GM23338 (cell line): ENCODE data around the gene PIP4K2B. TPM values are rescaled to one million over a fixed set of nuclear protein-coding genes. Genes with fewer than 3 reads are reported as not detected.
A peak's percentile ranks its signal among the peaks of the same experiment; 100 is the strongest.

ENCODE experiments used
- ATAC-seq: fragments of 200-7000 bp; cut with Tn5 transposase; 3 replicates; pipeline ENCODE4 v1.9.1; 2020
- DNase-seq: peaks from one replicate; pipeline ENCODE4 v3.0.0-alpha.2; 2015; ENCODE audit warnings: low spot score
- H2AFZ ChIP-seq: fragments of 200-600 bp; sonication (generic); 2 replicates; pipeline ENCODE4 v1.8.0; 2016; ENCODE audit warnings: antibody characterized with exemption, mild to moderate bottlenecking, moderate library complexity
- H3F3A ChIP-seq: fragments of 200-600 bp; sonication (generic); replicated peaks from 2 replicates; pipeline ENCODE4 v1.8.0; 2017; ENCODE audit warnings: antibody characterized with exemption, mixed run types, low read depth
- H3K27ac ChIP-seq: fragments of 200-600 bp; sonication (generic); 2 replicates; pipeline ENCODE4 v1.6.1; 2016; ENCODE audit warnings: low read depth
- H3K27me3 ChIP-seq: fragments of 200-600 bp; sonication (generic); 2 replicates; pipeline ENCODE4 v1.8.0; 2016; ENCODE audit warnings: mild to moderate bottlenecking, mixed run types, moderate library complexity; ENCODE audit not compliant: insufficient read depth
- H3K36me3 ChIP-seq: fragments of 200-600 bp; sonication (generic); 2 replicates; pipeline ENCODE4 v1.8.0; 2016; ENCODE audit warnings: mild to moderate bottlenecking; ENCODE audit not compliant: insufficient read depth
- H3K4me1 ChIP-seq: fragments of 200-600 bp; sonication (generic); 2 replicates; pipeline ENCODE4 v1.8.0; 2016; ENCODE audit warnings: mild to moderate bottlenecking, moderate library complexity; ENCODE audit not compliant: insufficient read depth
- H3K4me2 ChIP-seq: fragments of 200-600 bp; sonication (generic); 2 replicates; pipeline ENCODE4 v1.7.1; 2017; ENCODE audit warnings: mixed run types
- H3K4me3 ChIP-seq: fragments of 200-600 bp; sonication (generic); 2 replicates; pipeline ENCODE4 v1.6.1; 2016; ENCODE audit warnings: mixed run types
- H3K79me2 ChIP-seq: fragments of 200-600 bp; sonication (generic); replicated peaks from 2 replicates; pipeline ENCODE4 v1.8.0; 2017; ENCODE audit warnings: mild to moderate bottlenecking; ENCODE audit not compliant: insufficient read depth
- H3K9me2 ChIP-seq: fragments of 200-600 bp; sonication (generic); 2 replicates; pipeline ENCODE4 v1.8.0; 2017; ENCODE audit not compliant: insufficient read depth
- H4K20me1 ChIP-seq: fragments of 200-600 bp; sonication (generic); replicated peaks from 2 replicates; pipeline ENCODE4 v1.8.0; 2017; ENCODE audit warnings: mild to moderate bottlenecking; ENCODE audit not compliant: insufficient read depth
- H3K27ac Mint-ChIP-seq: 2 replicates; pipeline ENCODE4 v1.8.0; 2020; ENCODE audit warnings: inconsistent platforms, mild to moderate bottlenecking, moderate library complexity, mixed read lengths
- H3K27me3 Mint-ChIP-seq: 3 replicates; pipeline ENCODE4 v1.8.0; 2022; ENCODE audit warnings: low read depth, mild to moderate bottlenecking, moderate library complexity, mixed read lengths, inconsistent platforms; ENCODE audit not compliant: insufficient read depth, poor library complexity
- H3K36me3 Mint-ChIP-seq: 3 replicates; pipeline ENCODE4 v1.8.0; 2021; ENCODE audit warnings: low read depth, mild to moderate bottlenecking, inconsistent platforms, moderate library complexity, mixed read lengths
- H3K4me1 Mint-ChIP-seq: 3 replicates; pipeline ENCODE4 v1.8.0; 2020; ENCODE audit warnings: mild to moderate bottlenecking, inconsistent platforms, mixed read lengths
- H3K4me3 Mint-ChIP-seq: 3 replicates; pipeline ENCODE4 v1.8.0; 2021; ENCODE audit warnings: moderate library complexity, mild to moderate bottlenecking, inconsistent platforms, mixed read lengths
- H3K9me3 Mint-ChIP-seq: 3 replicates; pipeline ENCODE4 v1.8.0; 2020; ENCODE audit warnings: moderate library complexity, mild to moderate bottlenecking, inconsistent platforms, mixed read lengths
- CREB1 ChIP-seq: fragments of 250-450 bp; sonication (Bioruptor Pico); IDR thresholded peaks from 2 replicates; pipeline ENCODE4 v1.5.0; 2020; ENCODE audit warnings: low read depth, mild to moderate bottlenecking, moderate library complexity
- EZH2 ChIP-seq: fragments of 200-600 bp; sonication (generic); IDR thresholded peaks from one replicate; pipeline ENCODE4 v1.8.0; 2017; ENCODE audit warnings: antibody characterized with exemption, mild to moderate bottlenecking, low read depth; ENCODE audit not compliant: unreplicated experiment
- EZH2phosphoT487 ChIP-seq: fragments of 200-600 bp; sonication (generic); IDR thresholded peaks from one replicate; pipeline ENCODE4 v1.8.1; 2018; ENCODE audit warnings: antibody characterized with exemption; ENCODE audit not compliant: unreplicated experiment
- JUNB ChIP-seq: IDR thresholded peaks from one replicate; pipeline ENCODE4 v1.6.1; 2016; ENCODE audit warnings: antibody characterized with exemption; ENCODE audit not compliant: unreplicated experiment
- NANOG ChIP-seq: IDR thresholded peaks from 2 replicates; pipeline ENCODE4 v1.6.1; 2016; ENCODE audit warnings: antibody characterized with exemption, borderline replicate concordance
- POLR2AphosphoS5 ChIP-seq: IDR thresholded peaks from 2 replicates; pipeline ENCODE4 v1.6.1; 2016; ENCODE audit warnings: antibody characterized with exemption, low read depth
- STAT1 ChIP-seq: IDR thresholded peaks from one replicate; pipeline ENCODE4 v1.6.1; 2016; ENCODE audit warnings: antibody characterized with exemption; ENCODE audit not compliant: unreplicated experiment
- ZNF114 ChIP-seq: fragments of 250-450 bp; sonication (Bioruptor Pico); IDR thresholded peaks from 2 replicates; pipeline ENCODE4 v1.5.0; 2020; ENCODE audit warnings: mild to moderate bottlenecking, moderate library complexity
- ZNF331 ChIP-seq: fragments of 250-450 bp; sonication (Bioruptor Pico); IDR thresholded peaks from 2 replicates; pipeline ENCODE4 v1.5.0; 2020; ENCODE audit warnings: low read depth, mild to moderate bottlenecking, moderate library complexity
- polyA plus RNA-seq: library from polyadenylated mRNA; unstranded; fragments of >200 nt; fragmentation: Nextera tagmentation; extraction: Ambion mirVana; gene quantifications from 2 replicates; pipeline ENCODE4 v1.2.1, GENCODE V29; 2016
- total RNA-seq: library from RNA; depleted of rRNA; stranded (reverse); fragments of >200 nt; shearing (Covaris generic); gene quantifications from 2 replicates; pipeline ENCODE4 v1.2.3, GENCODE V29; 2014
- TF ChIP-seq, protein P1 (sequence below), 2 experiments: fragments of 200-600 bp in 1 of 2; sonication (generic) in 1 of 2; conservative IDR thresholded peaks; 2 replicates each; pipeline versions ENCODE4 v1.5.1 to v1.6.1; 2016 to 2017; ENCODE audit warnings: antibody characterized with exemption in 2 of 2, low read depth in 2 of 2, mild to moderate bottlenecking in 2 of 2, moderate library complexity in 1 of 2
- TF ChIP-seq, protein P2 (sequence below): IDR thresholded peaks from 2 replicates; pipeline ENCODE4 v1.6.1; 2016; ENCODE audit warnings: antibody characterized with exemption
- TF ChIP-seq, protein P3 (sequence below): IDR thresholded peaks from one replicate; pipeline ENCODE4 v1.6.1; 2018; ENCODE audit warnings: antibody characterized with exemption; ENCODE audit not compliant: unreplicated experiment
- TF ChIP-seq, protein P4 (sequence below): fragments of 250-450 bp; sonication (Bioruptor Pico); IDR thresholded peaks from 2 replicates; pipeline ENCODE4 v1.5.0; 2020; ENCODE audit warnings: mild to moderate bottlenecking, moderate library complexity

PIP4K2B gene
- total and polyA plus RNA-seq, 2 experiments from 2014 or later = 9.5 to 43.4 TPM

DNA sequence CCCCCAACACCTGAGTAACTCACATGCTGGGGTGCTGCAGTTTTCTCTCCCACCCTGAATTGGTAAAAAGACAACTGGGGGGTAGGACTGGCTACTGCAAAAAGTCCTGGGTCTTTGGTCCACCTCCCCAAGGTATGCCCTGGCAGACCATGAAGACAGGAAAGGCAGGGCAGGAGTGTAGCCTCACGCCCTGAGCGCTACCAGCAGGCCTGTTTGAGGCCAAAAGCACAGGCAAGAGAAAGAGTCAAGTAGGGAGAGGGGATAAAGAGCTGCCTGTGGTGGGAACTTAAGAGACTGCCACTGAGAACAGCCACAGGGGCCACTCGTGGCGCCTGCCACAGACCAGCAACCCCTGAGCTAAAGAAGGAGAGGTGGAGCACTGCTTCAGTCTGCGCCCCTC is 33.0 kb downstream of the PIP4K2B start:
- Histone ChIP-seq H2AFZ (no peak overlapping the region), H3K4me2 (no peak overlapping the region), H4K20me1 (peaks cover 14% of the 10 kb centered on the region), H3F3A (peaks cover 12% of the 10 kb centered on the region; the same call in 1 of the 2 replicates), H3K27me3 (no peaks in the 10 kb centered on the region), H3K4me3 (no peak overlapping the region), H3K4me1 (no peaks in the 10 kb centered on the region), H3K9me2 (no peaks in the 10 kb centered on the region), H3K36me3 (peaks cover 34% of the 10 kb centered on the region; the same call in 1 of the 2 replicates), H3K27ac (no peak overlapping the region), H3K79me2 (no peaks in the 10 kb centered on the region)
- Mint-ChIP-seq H3K27me3 (peaks cover 9% of the 10 kb centered on the region), H3K36me3 (peaks cover 77% of the 10 kb centered on the region), H3K9me3 (no peaks in the 10 kb centered on the region; the same call in 2 of the 3 replicates), H3K4me1 (no peaks in the 10 kb centered on the region; the same call in 2 of the 3 replicates), H3K4me3 (no peak overlapping the region), H3K27ac (peak overlapping the region; percentile 13; the same call in 1 of the 2 replicates)
- ATAC-seq (no peak), DNase-seq (no peak)
- TF ChIP-seq, protein P1, sequence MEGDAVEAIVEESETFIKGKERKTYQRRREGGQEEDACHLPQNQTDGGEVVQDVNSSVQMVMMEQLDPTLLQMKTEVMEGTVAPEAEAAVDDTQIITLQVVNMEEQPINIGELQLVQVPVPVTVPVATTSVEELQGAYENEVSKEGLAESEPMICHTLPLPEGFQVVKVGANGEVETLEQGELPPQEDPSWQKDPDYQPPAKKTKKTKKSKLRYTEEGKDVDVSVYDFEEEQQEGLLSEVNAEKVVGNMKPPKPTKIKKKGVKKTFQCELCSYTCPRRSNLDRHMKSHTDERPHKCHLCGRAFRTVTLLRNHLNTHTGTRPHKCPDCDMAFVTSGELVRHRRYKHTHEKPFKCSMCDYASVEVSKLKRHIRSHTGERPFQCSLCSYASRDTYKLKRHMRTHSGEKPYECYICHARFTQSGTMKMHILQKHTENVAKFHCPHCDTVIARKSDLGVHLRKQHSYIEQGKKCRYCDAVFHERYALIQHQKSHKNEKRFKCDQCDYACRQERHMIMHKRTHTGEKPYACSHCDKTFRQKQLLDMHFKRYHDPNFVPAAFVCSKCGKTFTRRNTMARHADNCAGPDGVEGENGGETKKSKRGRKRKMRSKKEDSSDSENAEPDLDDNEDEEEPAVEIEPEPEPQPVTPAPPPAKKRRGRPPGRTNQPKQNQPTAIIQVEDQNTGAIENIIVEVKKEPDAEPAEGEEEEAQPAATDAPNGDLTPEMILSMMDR (conservative IDR thresholded peaks at IDR 0.05; ENCODE audit: low read depth in 2 of 2) = no peak
- no peak for TF ChIP-seq POLR2AphosphoS5
- TF ChIP-seq, protein P2, sequence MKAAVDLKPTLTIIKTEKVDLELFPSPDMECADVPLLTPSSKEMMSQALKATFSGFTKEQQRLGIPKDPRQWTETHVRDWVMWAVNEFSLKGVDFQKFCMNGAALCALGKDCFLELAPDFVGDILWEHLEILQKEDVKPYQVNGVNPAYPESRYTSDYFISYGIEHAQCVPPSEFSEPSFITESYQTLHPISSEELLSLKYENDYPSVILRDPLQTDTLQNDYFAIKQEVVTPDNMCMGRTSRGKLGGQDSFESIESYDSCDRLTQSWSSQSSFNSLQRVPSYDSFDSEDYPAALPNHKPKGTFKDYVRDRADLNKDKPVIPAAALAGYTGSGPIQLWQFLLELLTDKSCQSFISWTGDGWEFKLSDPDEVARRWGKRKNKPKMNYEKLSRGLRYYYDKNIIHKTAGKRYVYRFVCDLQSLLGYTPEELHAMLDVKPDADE = no peak
- no peak for TF ChIP-seq NANOG
- no peak for TF ChIP-seq EZH2
- TF ChIP-seq, protein P3, sequence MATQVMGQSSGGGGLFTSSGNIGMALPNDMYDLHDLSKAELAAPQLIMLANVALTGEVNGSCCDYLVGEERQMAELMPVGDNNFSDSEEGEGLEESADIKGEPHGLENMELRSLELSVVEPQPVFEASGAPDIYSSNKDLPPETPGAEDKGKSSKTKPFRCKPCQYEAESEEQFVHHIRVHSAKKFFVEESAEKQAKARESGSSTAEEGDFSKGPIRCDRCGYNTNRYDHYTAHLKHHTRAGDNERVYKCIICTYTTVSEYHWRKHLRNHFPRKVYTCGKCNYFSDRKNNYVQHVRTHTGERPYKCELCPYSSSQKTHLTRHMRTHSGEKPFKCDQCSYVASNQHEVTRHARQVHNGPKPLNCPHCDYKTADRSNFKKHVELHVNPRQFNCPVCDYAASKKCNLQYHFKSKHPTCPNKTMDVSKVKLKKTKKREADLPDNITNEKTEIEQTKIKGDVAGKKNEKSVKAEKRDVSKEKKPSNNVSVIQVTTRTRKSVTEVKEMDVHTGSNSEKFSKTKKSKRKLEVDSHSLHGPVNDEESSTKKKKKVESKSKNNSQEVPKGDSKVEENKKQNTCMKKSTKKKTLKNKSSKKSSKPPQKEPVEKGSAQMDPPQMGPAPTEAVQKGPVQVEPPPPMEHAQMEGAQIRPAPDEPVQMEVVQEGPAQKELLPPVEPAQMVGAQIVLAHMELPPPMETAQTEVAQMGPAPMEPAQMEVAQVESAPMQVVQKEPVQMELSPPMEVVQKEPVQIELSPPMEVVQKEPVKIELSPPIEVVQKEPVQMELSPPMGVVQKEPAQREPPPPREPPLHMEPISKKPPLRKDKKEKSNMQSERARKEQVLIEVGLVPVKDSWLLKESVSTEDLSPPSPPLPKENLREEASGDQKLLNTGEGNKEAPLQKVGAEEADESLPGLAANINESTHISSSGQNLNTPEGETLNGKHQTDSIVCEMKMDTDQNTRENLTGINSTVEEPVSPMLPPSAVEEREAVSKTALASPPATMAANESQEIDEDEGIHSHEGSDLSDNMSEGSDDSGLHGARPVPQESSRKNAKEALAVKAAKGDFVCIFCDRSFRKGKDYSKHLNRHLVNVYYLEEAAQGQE = no peak
- no peak for TF ChIP-seq ZNF331 (CRISPR knock-in tag)
- TF ChIP-seq, protein P4, sequence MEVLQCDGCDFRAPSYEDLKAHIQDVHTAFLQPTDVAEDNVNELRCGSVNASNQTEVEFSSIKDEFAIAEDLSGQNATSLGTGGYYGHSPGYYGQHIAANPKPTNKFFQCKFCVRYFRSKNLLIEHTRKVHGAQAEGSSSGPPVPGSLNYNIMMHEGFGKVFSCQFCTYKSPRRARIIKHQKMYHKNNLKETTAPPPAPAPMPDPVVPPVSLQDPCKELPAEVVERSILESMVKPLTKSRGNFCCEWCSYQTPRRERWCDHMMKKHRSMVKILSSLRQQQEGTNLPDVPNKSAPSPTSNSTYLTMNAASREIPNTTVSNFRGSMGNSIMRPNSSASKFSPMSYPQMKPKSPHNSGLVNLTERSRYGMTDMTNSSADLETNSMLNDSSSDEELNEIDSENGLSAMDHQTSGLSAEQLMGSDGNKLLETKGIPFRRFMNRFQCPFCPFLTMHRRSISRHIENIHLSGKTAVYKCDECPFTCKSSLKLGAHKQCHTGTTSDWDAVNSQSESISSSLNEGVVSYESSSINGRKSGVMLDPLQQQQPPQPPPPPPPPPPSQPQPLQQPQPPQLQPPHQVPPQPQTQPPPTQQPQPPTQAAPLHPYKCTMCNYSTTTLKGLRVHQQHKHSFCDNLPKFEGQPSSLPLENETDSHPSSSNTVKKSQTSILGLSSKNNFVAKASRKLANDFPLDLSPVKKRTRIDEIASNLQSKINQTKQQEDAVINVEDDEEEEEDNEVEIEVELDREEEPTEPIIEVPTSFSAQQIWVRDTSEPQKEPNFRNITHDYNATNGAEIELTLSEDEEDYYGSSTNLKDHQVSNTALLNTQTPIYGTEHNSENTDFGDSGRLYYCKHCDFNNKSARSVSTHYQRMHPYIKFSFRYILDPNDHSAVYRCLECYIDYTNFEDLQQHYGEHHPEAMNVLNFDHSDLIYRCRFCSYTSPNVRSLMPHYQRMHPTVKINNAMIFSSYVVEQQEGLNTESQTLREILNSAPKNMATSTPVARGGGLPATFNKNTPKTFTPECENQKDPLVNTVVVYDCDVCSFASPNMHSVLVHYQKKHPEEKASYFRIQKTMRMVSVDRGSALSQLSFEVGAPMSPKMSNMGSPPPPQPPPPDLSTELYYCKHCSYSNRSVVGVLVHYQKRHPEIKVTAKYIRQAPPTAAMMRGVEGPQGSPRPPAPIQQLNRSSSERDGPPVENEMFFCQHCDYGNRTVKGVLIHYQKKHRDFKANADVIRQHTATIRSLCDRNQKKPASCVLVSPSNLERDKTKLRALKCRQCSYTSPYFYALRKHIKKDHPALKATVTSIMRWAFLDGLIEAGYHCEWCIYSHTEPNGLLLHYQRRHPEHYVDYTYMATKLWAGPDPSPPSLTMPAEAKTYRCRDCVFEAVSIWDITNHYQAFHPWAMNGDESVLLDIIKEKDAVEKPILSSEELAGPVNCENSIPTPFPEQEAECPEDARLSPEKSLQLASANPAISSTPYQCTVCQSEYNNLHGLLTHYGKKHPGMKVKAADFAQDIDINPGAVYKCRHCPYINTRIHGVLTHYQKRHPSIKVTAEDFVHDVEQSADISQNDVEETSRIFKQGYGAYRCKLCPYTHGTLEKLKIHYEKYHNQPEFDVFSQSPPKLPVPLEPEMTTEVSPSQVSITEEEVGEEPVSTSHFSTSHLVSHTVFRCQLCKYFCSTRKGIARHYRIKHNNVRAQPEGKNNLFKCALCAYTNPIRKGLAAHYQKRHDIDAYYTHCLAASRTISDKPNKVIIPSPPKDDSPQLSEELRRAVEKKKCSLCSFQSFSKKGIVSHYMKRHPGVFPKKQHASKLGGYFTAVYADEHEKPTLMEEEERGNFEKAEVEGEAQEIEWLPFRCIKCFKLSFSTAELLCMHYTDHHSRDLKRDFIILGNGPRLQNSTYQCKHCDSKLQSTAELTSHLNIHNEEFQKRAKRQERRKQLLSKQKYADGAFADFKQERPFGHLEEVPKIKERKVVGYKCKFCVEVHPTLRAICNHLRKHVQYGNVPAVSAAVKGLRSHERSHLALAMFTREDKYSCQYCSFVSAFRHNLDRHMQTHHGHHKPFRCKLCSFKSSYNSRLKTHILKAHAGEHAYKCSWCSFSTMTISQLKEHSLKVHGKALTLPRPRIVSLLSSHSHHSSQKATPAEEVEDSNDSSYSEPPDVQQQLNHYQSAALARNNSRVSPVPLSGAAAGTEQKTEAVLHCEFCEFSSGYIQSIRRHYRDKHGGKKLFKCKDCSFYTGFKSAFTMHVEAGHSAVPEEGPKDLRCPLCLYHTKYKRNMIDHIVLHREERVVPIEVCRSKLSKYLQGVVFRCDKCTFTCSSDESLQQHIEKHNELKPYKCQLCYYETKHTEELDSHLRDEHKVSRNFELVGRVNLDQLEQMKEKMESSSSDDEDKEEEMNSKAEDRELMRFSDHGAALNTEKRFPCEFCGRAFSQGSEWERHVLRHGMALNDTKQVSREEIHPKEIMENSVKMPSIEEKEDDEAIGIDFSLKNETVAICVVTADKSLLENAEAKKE = no peak
- no peak for TF ChIP-seq CREB1
- no peak for TF ChIP-seq JUNB
- TF ChIP-seq EZH2phosphoT487 = no peak
- no peak for TF ChIP-seq ZNF114 (CRISPR knock-in tag)
- TF ChIP-seq STAT1 = no peak
